ENCODE data around the gene ME3. TPM values are rescaled to one million over a fixed set of nuclear protein-coding genes. Genes with fewer than 3 reads are reported as not detected.
"Not testable (repeated sequence)": the region's sequence is repeated elsewhere in the genome, so short reads cannot be mapped to it uniquely, and the experiment has no call there.

The ME3 gene
- total RNA-seq, 4 donors from 2014 or later: 30.8 to 54.6 (median 36.7) TPM

DNA sequence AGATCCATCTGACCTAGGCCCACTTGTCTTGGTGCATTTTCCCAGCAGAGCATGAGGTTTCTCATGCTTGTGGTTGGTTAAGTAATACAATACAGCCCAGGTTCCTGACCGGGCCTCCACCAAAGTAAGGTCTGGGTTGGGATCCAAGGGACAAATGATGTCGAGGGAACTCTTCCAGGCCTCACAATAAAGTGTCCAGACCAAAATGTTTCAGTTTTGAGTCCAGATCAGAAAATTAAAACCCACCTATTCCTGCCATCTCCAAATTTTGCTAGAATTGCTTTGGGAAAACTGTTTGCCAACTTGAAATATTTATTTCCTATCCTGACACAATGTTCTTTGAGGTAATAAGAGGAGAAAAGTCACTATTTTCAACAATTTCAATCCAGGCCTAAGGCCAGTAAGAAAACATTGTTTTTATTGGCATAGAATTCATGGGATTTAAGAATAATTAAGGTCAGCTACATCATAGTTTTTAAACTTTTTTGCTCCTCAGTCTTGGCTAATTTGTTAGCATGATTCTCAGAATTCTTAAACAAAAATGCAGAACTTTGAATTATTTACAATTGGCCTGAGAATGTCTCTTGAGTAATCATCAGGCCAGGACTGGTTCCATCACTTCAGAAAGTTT, 51.4 kb downstream of the ME3 start:
- H3K27me3 ChIP-seq: no peaks in the 10 kb centered on the region
- no peaks in the 10 kb centered on the region for H3K9me3 ChIP-seq
- TF ChIP-seq POLR2A (IDR thresholded peaks at IDR 0.05) (no peak), EP300 (IDR thresholded peaks at IDR 0.05) (peak in 1 of 2 donors; percentile 65)
- peak overlapping the region in 2 of 4 donors; percentile 73 to 76 for H3K27ac ChIP-seq
- no peak overlapping the region for H3K4me3 ChIP-seq
- 60 to 69% methylated on average over 2 of the region's 2 CpGs for WGBS, 2 donors
- peak in 1 of 2 donors; percentile 41 for DNase-seq (ENCODE audit: low spot score in 2 of 2)
- no peaks in the 10 kb centered on the region for H3K36me3 ChIP-seq
- peaks cover 0 to 29% (median 4%) of the 10 kb centered on the region in 4 donors for H3K4me1 ChIP-seq

DNA sequence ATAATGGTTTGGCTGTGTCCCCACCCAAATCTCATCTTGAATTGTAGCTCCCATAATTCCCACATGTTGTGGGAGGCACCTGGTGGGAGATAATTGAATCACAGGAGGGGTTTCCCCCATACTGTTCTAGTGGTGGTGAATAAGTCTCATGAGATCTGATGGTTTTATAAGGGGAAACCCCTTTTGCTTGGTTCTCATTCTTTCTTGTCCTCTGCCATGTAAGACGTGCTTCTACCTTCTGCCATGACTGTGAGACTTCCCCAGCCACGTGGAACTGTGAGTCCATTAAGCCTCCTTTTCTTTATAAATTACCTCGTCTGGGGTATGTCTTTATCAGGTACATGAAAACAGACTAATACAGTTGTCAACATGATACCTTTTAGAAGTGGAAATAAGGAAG, 53.0 kb downstream of the ME3 start:
- H3K36me3 ChIP-seq; H3K27ac ChIP-seq; H3K27me3 ChIP-seq; DNase-seq (ENCODE audit: low spot score in 2 of 2); H3K9me3 ChIP-seq; H3K4me3 ChIP-seq: not testable (repeated sequence)
- WGBS, 2 donors: 92 to 93% methylated on average over 3 of the region's 3 CpGs
- peaks cover 0 to 29% (median 4%) of the 10 kb centered on the region in 4 donors for H3K4me1 ChIP-seq

DNA sequence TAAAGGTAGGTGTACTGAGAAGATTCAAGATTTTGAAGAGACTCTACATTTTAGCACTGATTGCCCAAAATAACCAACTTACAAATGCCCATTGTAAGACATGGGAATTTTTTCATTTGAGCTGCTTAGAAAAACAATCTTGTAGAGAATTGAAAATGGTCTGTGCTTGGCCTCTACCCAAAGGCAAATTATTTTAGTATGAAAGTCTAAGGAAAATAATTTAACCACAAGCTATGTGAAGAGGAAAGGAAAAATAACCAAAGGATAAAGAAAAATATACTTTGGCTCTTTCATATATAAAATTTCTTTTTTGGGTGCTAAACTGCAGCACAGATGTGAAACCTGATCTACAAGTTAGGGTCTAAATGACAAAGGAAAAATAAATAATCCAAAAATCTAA, 54.9 kb downstream of the ME3 start:
- Histone ChIP-seq H3K4me3 (no peak overlapping the region), H3K4me1 (peaks cover 0 to 29% (median 4%) of the 10 kb centered on the region in 4 donors), H3K9me3 (peaks cover 0 to 9% (median 0%) of the 10 kb centered on the region in 4 donors), H3K27me3 (no peaks in the 10 kb centered on the region), H3K36me3 (no peaks in the 10 kb centered on the region), H3K27ac (no peak overlapping the region)
- TF ChIP-seq CTCF (IDR thresholded peaks at IDR 0.05) (no peak), POLR2A (IDR thresholded peaks at IDR 0.05) (no peak), EP300 (IDR thresholded peaks at IDR 0.05) (no peak)
- no peak for DNase-seq (ENCODE audit: low spot score in 2 of 2)

GRCh38 chr11:86615487-86615886, 56.9 kb downstream of the ME3 start:
- Histone ChIP-seq H3K27ac (no peak overlapping the region), H3K36me3 (no peaks in the 10 kb centered on the region), H3K27me3 (no peaks in the 10 kb centered on the region), H3K4me3 (no peak overlapping the region), H3K9me3 (peaks cover 0 to 9% (median 0%) of the 10 kb centered on the region in 4 donors), H3K4me1 (peaks cover 0 to 12% (median 2%) of the 10 kb centered on the region in 4 donors)
- TF ChIP-seq POLR2A (IDR thresholded peaks at IDR 0.05) (no peak), EP300 (IDR thresholded peaks at IDR 0.05) (no peak), CTCF (IDR thresholded peaks at IDR 0.05) (no peak)
- no peak for DNase-seq (ENCODE audit: low spot score in 2 of 2)

- TF ChIP-seq EP300 (IDR thresholded peaks at IDR 0.05) (no peak), CTCF (IDR thresholded peaks at IDR 0.05) (no peak), POLR2A (IDR thresholded peaks at IDR 0.05) (no peak)
- DNase-seq (ENCODE audit: low spot score in 2 of 2): no peak
Measured at GRCh38 chr11:86610559-86611341, 61.7 kb downstream of the ME3 start.

DNA sequence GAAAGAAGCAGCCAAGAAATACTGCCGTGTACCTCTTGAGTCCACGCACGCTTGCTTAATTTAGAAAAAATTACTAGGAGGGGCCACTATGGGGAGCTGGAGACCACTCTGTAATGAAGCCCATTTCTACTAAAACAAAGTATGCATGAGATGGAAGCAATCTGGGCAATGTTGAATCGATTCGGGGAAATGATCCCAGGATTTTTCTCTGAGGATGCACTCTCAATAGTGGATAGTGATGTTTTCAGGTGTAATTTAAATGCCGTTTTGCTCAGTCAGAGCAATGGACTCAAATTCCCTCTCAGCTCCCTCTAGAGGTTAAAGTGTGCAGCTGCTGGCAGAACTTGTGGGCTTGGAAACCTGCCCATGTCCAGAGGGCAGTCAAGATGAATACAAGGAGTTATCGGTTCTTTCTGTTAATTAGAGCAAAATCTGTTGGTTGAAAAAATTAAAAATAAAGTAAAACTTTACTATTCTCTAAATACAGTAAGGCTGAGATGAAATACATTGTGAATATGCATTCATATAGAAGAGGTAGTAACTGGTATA, 64.1 kb downstream of the ME3 start:
- TF ChIP-seq CTCF (IDR thresholded peaks at IDR 0.05) (peak; percentile 84 to 92 (median 89)), EP300 (IDR thresholded peaks at IDR 0.05) (peak in 1 of 2 donors; percentile 52), POLR2A (IDR thresholded peaks at IDR 0.05) (no peak)
- peak; percentile 53 to 77 for DNase-seq (ENCODE audit: low spot score in 2 of 2)
- WGBS, 2 donors: 2 to 6% methylated on average over 7 of the region's 7 CpGs
- H3K4me1 ChIP-seq: peaks cover 0 to 28% (median 0%) of the 10 kb centered on the region in 4 donors
- no peak overlapping the region for H3K27ac ChIP-seq
- H3K4me3 ChIP-seq: peak overlapping the region in 1 of 4 donors; percentile 27
- H3K36me3 ChIP-seq: no peaks in the 10 kb centered on the region
- no peaks in the 10 kb centered on the region for H3K27me3 ChIP-seq
- no peaks in the 10 kb centered on the region for H3K9me3 ChIP-seq

More at GRCh38 chr11:86610559-86611341, 61.7 kb downstream of the ME3 start:
- peaks cover 0 to 9% (median 0%) of the 10 kb centered on the region in 4 donors for H3K9me3 ChIP-seq
- peak overlapping the region in 1 of 4 donors; percentile 41 for H3K27ac ChIP-seq
- H3K36me3 ChIP-seq: no peaks in the 10 kb centered on the region
- H3K27me3 ChIP-seq: no peaks in the 10 kb centered on the region
- no peak overlapping the region for H3K4me3 ChIP-seq
- WGBS, 2 donors: 68 to 73% methylated on average over 5 of the region's 5 CpGs
- peaks cover 0 to 28% (median 0%) of the 10 kb centered on the region in 4 donors for H3K4me1 ChIP-seq
